Kidney (tissue), 14 donors: Measurements from ENCODE around the gene APMAP. TPM values are rescaled to one million over a fixed set of nuclear protein-coding genes. Genes with fewer than 3 reads are reported as not detected.

ENCODE experiments used
- DNase-seq, 5 donors: peaks; one replicate each; pipeline ENCODE4 v3.0.0-alpha.2; 2013 to 2020
- FAIRE-seq: peaks from 2 replicates; lab custom pipeline; 2012; peaks lifted over from hg19 to GRCh38; lab: Jason Lieb, UNC
- H3K27ac ChIP-seq, 2 donors: one replicate each; pipeline ENCODE4 v1.7.0; 2013; ENCODE audit warnings: low read depth in 2 of 2, low read length in 2 of 2, inconsistent platforms in 1 of 2
- H3K27me3 ChIP-seq: one replicate; pipeline ENCODE4 v1.7.1; 2013; ENCODE audit warnings: low read length, inconsistent platforms; ENCODE audit not compliant: control insufficient read depth, insufficient read depth
- H3K36me3 ChIP-seq, 3 donors: one replicate each; pipeline versions ENCODE4 v1.7.0 to v1.7.1; 2013; ENCODE audit warnings: low read length in 3 of 3, control low read depth in 1 of 3, inconsistent platforms in 1 of 3; ENCODE audit not compliant: insufficient read depth in 3 of 3, control insufficient read depth in 2 of 3
- H3K4me1 ChIP-seq, 3 donors: one replicate each; pipeline versions ENCODE4 v1.7.0 to v1.7.1; 2013; ENCODE audit warnings: low read length in 3 of 3, inconsistent platforms in 1 of 3, low read depth in 1 of 3; ENCODE audit not compliant: control insufficient read depth in 2 of 3, insufficient read depth in 2 of 3
- H3K4me3 ChIP-seq, 3 donors: one replicate each; pipeline versions ENCODE4 v1.7.0 to v1.8.1; 2013; ENCODE audit warnings: low read length in 3 of 3, control low read depth in 1 of 3, inconsistent platforms in 1 of 3
- H3K9ac ChIP-seq, 3 donors: one replicate each; pipeline versions ENCODE4 v1.7.0 to v1.7.1; 2013; ENCODE audit warnings: low read length in 3 of 3, control low read depth in 1 of 3, inconsistent platforms in 1 of 3
- H3K9me3 ChIP-seq, 3 donors: one replicate each; pipeline versions ENCODE4 v1.7.0 to v1.7.1; 2013; ENCODE audit warnings: low read length in 3 of 3, control low read depth in 1 of 3, inconsistent platforms in 1 of 3; ENCODE audit not compliant: control insufficient read depth in 2 of 3, insufficient read depth in 1 of 3
- intact Hi-C: fragments of 100-400 bp; cut with DNase I; formaldehyde crosslinking; loops from one replicate; pipeline ENCODE4 v1.11.1; 2022
- polyA plus RNA-seq: library from polyadenylated mRNA; stranded (reverse); fragments of 350-450 nt; fragmentation: Illumina TruSeq; extraction: RNeasy Lipid Tissue Mini Kit (QIAGEN cat#74804); gene quantifications from one replicate; pipeline ENCODE4 v1.2.3, GENCODE V29; 2014; ENCODE audit warnings: low read depth, low replicate concordance; ENCODE audit not compliant: insufficient read depth
- total RNA-seq: library from RNA; stranded (reverse); fragmentation: NEBNext Ultra II Directional; extraction: Animal tissue kit (Norgen Biotek cat#: 25700); gene quantifications from one replicate; pipeline ENCODE4 v1.2.1, GENCODE V29; 2021
- TF ChIP-seq, protein P1 (sequence below): IDR thresholded peaks from 3 replicates; pipeline ENCODE4 v1.5.1; 2012; ENCODE audit warnings: mild to moderate bottlenecking, moderate library complexity, borderline replicate concordance; ENCODE audit not compliant: insufficient read depth; ENCODE audit errors: extremely low read depth
- donor health status: control.
- donor health status: control.
- donor health status: control.
- donor health status: control.
- donor health status: control.
- donor health status: DM: yes; HTN: yes; CAD: no.
- donor health status: Normal renal cell carcinoma (clear cell type).

Gene APMAP
- total and polyA plus RNA-seq, 2 donors from 2014 or later: 79.7 to 90.9 TPM

DNA sequence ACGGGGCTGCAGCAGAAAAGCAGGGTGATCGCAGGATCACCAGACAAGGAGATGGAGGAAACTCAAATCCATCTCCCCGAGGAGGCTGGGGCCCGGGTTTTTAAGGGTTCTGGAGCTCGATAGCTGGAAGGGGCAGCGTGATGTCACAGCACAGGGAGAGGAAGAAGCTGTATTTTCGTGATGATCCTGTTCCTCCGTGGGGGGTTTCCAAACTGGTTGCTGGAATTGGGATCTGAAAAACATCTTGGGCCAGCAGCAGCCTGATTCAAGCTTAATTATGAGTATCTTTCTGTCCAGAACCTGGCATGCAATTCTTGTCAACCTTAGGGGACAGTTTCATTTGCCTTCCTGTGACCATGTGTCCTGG is 39.4 kb downstream of the APMAP start:
- DNase-seq (no peak), FAIRE-seq (no peak)

DNA sequence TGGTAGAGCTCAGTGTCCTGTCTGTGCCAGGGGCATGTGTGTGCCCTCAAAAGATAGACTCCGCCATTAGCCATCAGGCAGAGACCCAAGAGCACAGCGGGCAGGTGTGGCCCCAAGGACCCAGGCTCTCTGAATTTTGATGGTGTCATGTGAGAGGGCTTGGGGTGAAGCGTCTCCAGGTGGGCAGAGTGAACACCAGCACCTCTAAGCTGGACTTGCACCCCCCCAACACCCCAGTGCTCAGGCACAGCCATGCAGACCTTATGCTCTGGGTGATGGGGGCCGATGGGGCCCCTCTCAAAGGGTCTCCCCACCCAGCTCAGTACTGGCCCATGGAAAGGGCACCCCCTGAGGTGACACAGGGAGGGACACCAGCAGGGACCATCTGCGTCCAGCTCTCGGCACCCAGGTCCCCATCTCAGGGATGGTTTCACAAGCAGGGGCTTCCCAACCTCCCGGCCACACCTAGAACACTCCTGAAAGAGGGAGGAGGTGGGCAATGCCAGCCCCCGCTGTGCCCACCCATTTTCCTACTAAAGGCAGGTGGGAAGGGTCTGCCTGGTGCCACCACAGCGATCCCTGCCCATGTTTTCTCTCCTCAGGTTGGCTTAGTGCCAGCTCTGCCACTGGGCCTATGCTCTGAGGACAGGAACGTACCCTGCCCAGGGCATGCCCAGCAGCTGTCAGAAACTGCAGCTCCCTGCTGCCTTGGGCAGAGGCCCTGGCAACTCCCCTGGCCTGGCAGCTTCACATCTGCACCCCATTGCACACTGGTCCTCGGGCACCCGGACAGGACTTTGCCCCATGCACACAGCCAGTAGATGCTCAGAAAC is 40.0 kb downstream of the APMAP start:
- Histone ChIP-seq H3K9ac (no peak overlapping the region), H3K27me3 (no peaks in the 10 kb centered on the region), H3K9me3 (no peaks in the 10 kb centered on the region), H3K4me3 (no peak overlapping the region), H3K4me1 (no peaks in the 10 kb centered on the region), H3K36me3 (no peaks in the 10 kb centered on the region), H3K27ac (no peak overlapping the region)
- intact Hi-C loops: no loop called here
- FAIRE-seq: no peak
- TF ChIP-seq, protein P1, sequence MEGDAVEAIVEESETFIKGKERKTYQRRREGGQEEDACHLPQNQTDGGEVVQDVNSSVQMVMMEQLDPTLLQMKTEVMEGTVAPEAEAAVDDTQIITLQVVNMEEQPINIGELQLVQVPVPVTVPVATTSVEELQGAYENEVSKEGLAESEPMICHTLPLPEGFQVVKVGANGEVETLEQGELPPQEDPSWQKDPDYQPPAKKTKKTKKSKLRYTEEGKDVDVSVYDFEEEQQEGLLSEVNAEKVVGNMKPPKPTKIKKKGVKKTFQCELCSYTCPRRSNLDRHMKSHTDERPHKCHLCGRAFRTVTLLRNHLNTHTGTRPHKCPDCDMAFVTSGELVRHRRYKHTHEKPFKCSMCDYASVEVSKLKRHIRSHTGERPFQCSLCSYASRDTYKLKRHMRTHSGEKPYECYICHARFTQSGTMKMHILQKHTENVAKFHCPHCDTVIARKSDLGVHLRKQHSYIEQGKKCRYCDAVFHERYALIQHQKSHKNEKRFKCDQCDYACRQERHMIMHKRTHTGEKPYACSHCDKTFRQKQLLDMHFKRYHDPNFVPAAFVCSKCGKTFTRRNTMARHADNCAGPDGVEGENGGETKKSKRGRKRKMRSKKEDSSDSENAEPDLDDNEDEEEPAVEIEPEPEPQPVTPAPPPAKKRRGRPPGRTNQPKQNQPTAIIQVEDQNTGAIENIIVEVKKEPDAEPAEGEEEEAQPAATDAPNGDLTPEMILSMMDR: no peak
- DNase-seq: peak in 1 of 5 donors; percentile 19

More for the DNA sequence above, 39.4 kb downstream of the APMAP start:
- Histone ChIP-seq H3K4me3 (no peak overlapping the region), H3K4me1 (no peaks in the 10 kb centered on the region), H3K9me3 (no peaks in the 10 kb centered on the region), H3K27ac (no peak overlapping the region), H3K9ac (no peak overlapping the region), H3K27me3 (no peaks in the 10 kb centered on the region), H3K36me3 (peaks cover 0 to 2% (median 0%) of the 10 kb centered on the region in 3 donors)
- intact Hi-C loops: no loop called here
- TF ChIP-seq, protein P1: no peak

DNA sequence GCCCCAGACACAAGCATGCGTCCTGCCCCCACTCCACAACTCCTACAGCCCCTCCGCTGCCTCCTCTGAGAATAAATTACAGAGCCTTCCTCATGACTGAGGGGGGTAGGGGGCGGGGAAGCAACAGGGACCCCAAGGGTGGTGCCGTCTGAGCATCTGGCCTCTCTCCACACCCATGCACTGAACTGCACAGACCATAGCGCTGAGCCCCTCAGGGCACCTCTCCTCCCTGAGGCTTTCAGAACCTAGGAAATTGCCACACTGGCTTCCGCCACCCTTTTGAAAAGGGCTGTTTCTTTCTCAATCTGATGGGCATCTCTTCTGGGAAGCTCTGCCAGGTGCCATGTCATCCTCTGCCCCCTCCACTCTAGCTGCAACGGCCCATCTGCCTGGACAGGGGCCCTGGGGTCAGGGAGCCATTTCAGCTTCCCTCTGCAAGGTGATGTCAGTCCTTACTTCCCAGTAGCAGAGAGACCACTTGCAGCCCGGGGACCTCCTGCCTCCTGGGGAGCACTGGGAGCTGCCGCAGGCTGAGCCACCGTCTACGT is 40.9 kb downstream of the APMAP start:
- DNase-seq (peak in 1 of 5 donors; percentile 26), FAIRE-seq (no peak)
- no peak overlapping the region for H3K4me3 ChIP-seq
- no peaks in the 10 kb centered on the region for H3K27me3 ChIP-seq
- no peaks in the 10 kb centered on the region for H3K9me3 ChIP-seq
- no peaks in the 10 kb centered on the region for H3K4me1 ChIP-seq
- no peak overlapping the region for H3K27ac ChIP-seq
- no peak overlapping the region for H3K9ac ChIP-seq
- no peaks in the 10 kb centered on the region for H3K36me3 ChIP-seq
- intact Hi-C loops: no loop called here
- TF ChIP-seq, protein P1: no peak
